ENCODE data around the gene OGDHL. TPM values are rescaled to one million over a fixed set of nuclear protein-coding genes. Genes with fewer than 3 reads are reported as not detected.

The OGDHL gene
- total RNA-seq, 1 experiment from 2014 or later, result 22.6 TPM

DNA sequence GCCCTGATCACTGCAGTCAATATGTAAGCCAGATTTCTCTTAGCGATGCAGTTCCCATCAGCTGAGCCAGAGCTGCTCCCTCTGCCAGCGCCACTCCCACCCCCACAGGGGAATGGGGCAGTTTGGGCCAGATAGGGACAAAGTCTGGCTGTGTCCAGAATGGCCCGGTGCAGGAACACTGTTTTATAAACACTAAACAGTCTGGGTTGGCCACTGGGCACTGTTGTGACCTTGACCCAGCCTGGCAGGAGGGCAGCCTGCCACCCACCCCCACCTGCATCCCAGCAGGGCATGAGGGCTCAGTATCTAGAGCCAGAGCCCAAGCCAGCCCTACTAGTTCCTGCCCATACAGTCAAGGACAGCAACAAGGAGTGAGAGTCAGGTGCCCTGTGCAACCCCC, 1.3 kb downstream of the OGDHL start:
- H4K8ac ChIP-seq (replicated peaks; ENCODE audit: insufficient read length, low read depth, low read length), result no peak overlapping the region
- DNase-seq, result peak; percentile 13
- Mint-ChIP-seq H3K9me3 (no peaks in the 10 kb centered on the region; a peak in 1 of 5 replicates), H3K36me3 (ENCODE audit: insufficient read depth in 1 of 3, low read depth in 3 of 3) (peaks cover 0 to 2% (median 0%) of the 10 kb centered on the region in 3 experiments; a peak in 2 of 7 replicates), H3K4me3 (peak overlapping the region; percentile 67 to 77), H3K27me3 (ENCODE audit: low read depth) (peaks cover 18% of the 10 kb centered on the region), H3K27ac (no peak overlapping the region), H3K4me1 (peaks cover 8 to 9% of the 10 kb centered on the region in 2 experiments)
- H4K20me1 ChIP-seq (ENCODE audit: control insufficient read depth, insufficient read depth, insufficient read length), result no peaks in the 10 kb centered on the region
- H3K27me3 ChIP-seq (ENCODE audit: insufficient read depth, low read length), result no peaks in the 10 kb centered on the region
- H2BK5ac ChIP-seq (ENCODE audit: insufficient read length, low read length), result no peak overlapping the region
- no peaks in the 10 kb centered on the region for H3K9me3 ChIP-seq (ENCODE audit: control insufficient read depth, low read depth, low read length)
- no peak overlapping the region for H3K14ac ChIP-seq (ENCODE audit: insufficient read depth, low read length)
- H3K79me2 ChIP-seq (ENCODE audit: insufficient read depth, low read length), result no peaks in the 10 kb centered on the region
- H3K23me2 ChIP-seq (ENCODE audit: insufficient read length, low read depth, low read length, poor library complexity, severe bottlenecking), result peaks cover 8% of the 10 kb centered on the region
- no peak overlapping the region for H3K56ac ChIP-seq (ENCODE audit: insufficient read length, low read depth, low read length)
- H2BK120ac ChIP-seq (ENCODE audit: low read depth, low read length, poor library complexity, severe bottlenecking), result no peak overlapping the region
- H3K4me2 ChIP-seq (ENCODE audit: insufficient read depth, insufficient read length, low read length), result no peak overlapping the region
- no peaks in the 10 kb centered on the region for H3K79me1 ChIP-seq (ENCODE audit: insufficient read depth, low read depth, low read length, poor library complexity, severe bottlenecking)
- no peak overlapping the region for H3K9ac ChIP-seq (ENCODE audit: extremely low read depth, insufficient read length, low read length)
- no CpG with 5 or more reads among the region's 3 CpGs for WGBS (ENCODE audit: extremely low coverage, insufficient read length, low lambda C conversion rate)
- H3K23ac ChIP-seq (ENCODE audit: insufficient read length, low read depth, low read length), result no peak overlapping the region
- H3T11ph ChIP-seq (ENCODE audit: low read length), result no peak overlapping the region
- H2BK15ac ChIP-seq (ENCODE audit: low read depth, low read length), result no peak overlapping the region
- no peak overlapping the region for H3K18ac ChIP-seq (ENCODE audit: insufficient read length, low read depth, low read length)
- H3K4me1 ChIP-seq (ENCODE audit: insufficient read depth, low read length), result no peaks in the 10 kb centered on the region
- TF ChIP-seq, protein P1, sequence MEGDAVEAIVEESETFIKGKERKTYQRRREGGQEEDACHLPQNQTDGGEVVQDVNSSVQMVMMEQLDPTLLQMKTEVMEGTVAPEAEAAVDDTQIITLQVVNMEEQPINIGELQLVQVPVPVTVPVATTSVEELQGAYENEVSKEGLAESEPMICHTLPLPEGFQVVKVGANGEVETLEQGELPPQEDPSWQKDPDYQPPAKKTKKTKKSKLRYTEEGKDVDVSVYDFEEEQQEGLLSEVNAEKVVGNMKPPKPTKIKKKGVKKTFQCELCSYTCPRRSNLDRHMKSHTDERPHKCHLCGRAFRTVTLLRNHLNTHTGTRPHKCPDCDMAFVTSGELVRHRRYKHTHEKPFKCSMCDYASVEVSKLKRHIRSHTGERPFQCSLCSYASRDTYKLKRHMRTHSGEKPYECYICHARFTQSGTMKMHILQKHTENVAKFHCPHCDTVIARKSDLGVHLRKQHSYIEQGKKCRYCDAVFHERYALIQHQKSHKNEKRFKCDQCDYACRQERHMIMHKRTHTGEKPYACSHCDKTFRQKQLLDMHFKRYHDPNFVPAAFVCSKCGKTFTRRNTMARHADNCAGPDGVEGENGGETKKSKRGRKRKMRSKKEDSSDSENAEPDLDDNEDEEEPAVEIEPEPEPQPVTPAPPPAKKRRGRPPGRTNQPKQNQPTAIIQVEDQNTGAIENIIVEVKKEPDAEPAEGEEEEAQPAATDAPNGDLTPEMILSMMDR (conservative IDR thresholded peaks at IDR 0.05), result no peak
- H4K91ac ChIP-seq (ENCODE audit: insufficient read length, low read depth, low read length), result no peak overlapping the region
- no peak overlapping the region for H2BK12ac ChIP-seq (ENCODE audit: insufficient read length, low read depth, low read length)
- H3K27ac ChIP-seq (ENCODE audit: insufficient read length, low read depth, low read length), result no peak overlapping the region
- no peak overlapping the region for H4K5ac ChIP-seq (ENCODE audit: insufficient read length, low read depth, low read length)
- no peak overlapping the region for H2AFZ ChIP-seq (ENCODE audit: low read length)
- H2AK5ac ChIP-seq (ENCODE audit: insufficient read length, low read length), result no peak overlapping the region
- no peak overlapping the region for H2BK20ac ChIP-seq (ENCODE audit: low read depth, low read length, poor library complexity, severe bottlenecking)
- no peak overlapping the region for H3K4ac ChIP-seq (ENCODE audit: low read depth, low read length)

Data from H9 (cell line).